WTC11 (cell line): ENCODE data around the gene C1QL1.

Experiments used
- AFF4 ChIP-seq: sonication (generic); formaldehyde crosslinking; IDR thresholded peaks from 2 replicates; pipeline ENCODE4 v1.8.1; 2023; ENCODE audit warnings: mild to moderate bottlenecking, missing genetic modification reagents, borderline replicate concordance
- MAX ChIP-seq: sonication (generic); formaldehyde crosslinking; IDR thresholded peaks from 2 replicates; pipeline ENCODE4 v1.8.0; 2022; ENCODE audit warnings: mild to moderate bottlenecking, missing genetic modification reagents

GRCh38 chr17:44940317-44940716, 27.8 kb downstream of the C1QL1 start:
- TF ChIP-seq AFF4 (CRISPR knock-in tag) (no peak), MAX (CRISPR knock-in tag) (no peak)
